Thoracic aorta (tissue), 2 donors: Measurements from ENCODE around the gene TOP1. TPM values are rescaled to one million over a fixed set of nuclear protein-coding genes. Genes with fewer than 3 reads are reported as not detected.

Experiments used
- ATAC-seq: fragments of 150-250 bp; one replicate; pipeline ENCODE4 v1.8.0; 2017; ENCODE audit warnings: low read depth; ENCODE audit not compliant: insufficient number of reproducible peaks, low FRiP score
- DNase-seq: peaks from one replicate; pipeline ENCODE4 v3.0.0-alpha.2; 2020; ENCODE audit warnings: low spot score
- H3K27ac ChIP-seq, 2 donors: fragments of 200-600 bp; sonication (generic); 1 replicate in 1 of 2; 2 replicates in 1 of 2; pipeline ENCODE4 v1.5.1; 2016; ENCODE audit warnings: mild to moderate bottlenecking in 2 of 2, moderate library complexity in 2 of 2
- H3K27me3 ChIP-seq: fragments of 200-600 bp; sonication (generic); replicated peaks from 2 replicates; pipeline ENCODE4 v1.6.0; 2016; ENCODE audit warnings: mild to moderate bottlenecking; ENCODE audit not compliant: insufficient read depth
- H3K36me3 ChIP-seq: fragments of 200-600 bp; sonication (generic); one replicate; pipeline ENCODE4 v1.5.1; 2016
- H3K4me1 ChIP-seq, 2 donors: fragments of 200-600 bp; sonication (generic); 1 replicate in 1 of 2; 2 replicates in 1 of 2; pipeline versions ENCODE4 v1.5.1 to v1.6.0; 2016; ENCODE audit warnings: low read depth in 2 of 2, mild to moderate bottlenecking in 1 of 2; ENCODE audit not compliant: control insufficient read depth in 1 of 2
- H3K4me3 ChIP-seq: fragments of 200-600 bp; sonication (generic); 2 replicates; pipeline ENCODE4 v1.5.1; 2016; ENCODE audit warnings: mild to moderate bottlenecking
- H3K9me3 ChIP-seq: fragments of 200-600 bp; sonication (generic); 2 replicates; pipeline ENCODE4 v1.5.1; 2016
- total RNA-seq, 2 donors: library from RNA; depleted of rRNA; stranded (reverse); fragments of >200 nt; gene quantifications; one replicate each; pipeline versions ENCODE4 v1.1.0 to v1.2.3, GENCODE V29; 2016
- TF ChIP-seq, protein P1 (sequence below): fragments of 200-600 bp; sonication (generic); IDR thresholded peaks from one replicate; pipeline ENCODE4 v1.5.1; 2019; ENCODE audit warnings: antibody characterized with exemption

TOP1 gene
- total RNA-seq, 2 donors from 2014 or later, result 17.3 to 35.4 TPM

- Histone ChIP-seq H3K4me1 (peaks cover 34 to 51% of the 10 kb centered on the region in 2 donors), H3K9me3 (no peaks in the 10 kb centered on the region), H3K36me3 (no peaks in the 10 kb centered on the region), H3K4me3 (no peak overlapping the region), H3K27ac (no peak overlapping the region), H3K27me3 (no peaks in the 10 kb centered on the region)
- ATAC-seq (no peak), DNase-seq (no peak)
- TF ChIP-seq, protein P1, sequence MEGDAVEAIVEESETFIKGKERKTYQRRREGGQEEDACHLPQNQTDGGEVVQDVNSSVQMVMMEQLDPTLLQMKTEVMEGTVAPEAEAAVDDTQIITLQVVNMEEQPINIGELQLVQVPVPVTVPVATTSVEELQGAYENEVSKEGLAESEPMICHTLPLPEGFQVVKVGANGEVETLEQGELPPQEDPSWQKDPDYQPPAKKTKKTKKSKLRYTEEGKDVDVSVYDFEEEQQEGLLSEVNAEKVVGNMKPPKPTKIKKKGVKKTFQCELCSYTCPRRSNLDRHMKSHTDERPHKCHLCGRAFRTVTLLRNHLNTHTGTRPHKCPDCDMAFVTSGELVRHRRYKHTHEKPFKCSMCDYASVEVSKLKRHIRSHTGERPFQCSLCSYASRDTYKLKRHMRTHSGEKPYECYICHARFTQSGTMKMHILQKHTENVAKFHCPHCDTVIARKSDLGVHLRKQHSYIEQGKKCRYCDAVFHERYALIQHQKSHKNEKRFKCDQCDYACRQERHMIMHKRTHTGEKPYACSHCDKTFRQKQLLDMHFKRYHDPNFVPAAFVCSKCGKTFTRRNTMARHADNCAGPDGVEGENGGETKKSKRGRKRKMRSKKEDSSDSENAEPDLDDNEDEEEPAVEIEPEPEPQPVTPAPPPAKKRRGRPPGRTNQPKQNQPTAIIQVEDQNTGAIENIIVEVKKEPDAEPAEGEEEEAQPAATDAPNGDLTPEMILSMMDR, result no peak
Observed at GRCh38 chr20:41037179-41037578, 8.6 kb downstream of the TOP1 start.

DNA sequence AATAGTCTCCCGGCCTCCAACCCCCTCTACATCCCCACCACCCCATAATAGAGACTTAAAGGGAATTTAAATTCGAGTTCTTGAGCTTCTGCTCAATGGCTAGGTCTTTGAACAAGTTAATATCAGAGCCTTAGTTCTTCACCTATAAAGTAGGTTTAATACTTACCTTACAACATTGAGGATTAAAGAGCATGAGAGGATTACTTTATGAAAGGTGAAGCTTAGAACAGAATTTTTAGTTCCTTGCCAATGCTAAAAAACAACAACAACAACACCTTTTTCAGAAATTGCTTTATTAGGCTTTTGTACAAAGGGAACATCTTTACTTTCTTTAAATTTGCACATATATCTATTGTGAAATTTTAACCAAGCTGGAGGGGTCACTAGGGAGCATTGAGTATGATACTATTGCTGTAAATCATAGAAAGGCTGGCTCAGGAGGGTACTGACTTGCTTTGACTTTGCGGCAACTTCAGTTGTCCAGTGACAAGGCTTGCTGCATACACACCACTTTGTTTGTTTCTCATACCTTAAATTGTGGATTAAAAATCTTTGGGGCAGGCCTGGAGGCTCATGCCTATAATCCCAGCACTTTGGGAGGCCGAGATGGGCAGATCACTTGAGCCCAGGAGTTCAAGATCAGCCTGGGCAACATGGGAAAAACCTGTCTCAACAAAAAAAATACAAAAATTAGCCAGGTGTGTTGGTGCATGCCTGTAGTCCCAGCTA lies 9.7 kb downstream of the TOP1 start:
- H3K4me1 ChIP-seq, result peaks cover 23 to 46% of the 10 kb centered on the region in 2 donors

DNA sequence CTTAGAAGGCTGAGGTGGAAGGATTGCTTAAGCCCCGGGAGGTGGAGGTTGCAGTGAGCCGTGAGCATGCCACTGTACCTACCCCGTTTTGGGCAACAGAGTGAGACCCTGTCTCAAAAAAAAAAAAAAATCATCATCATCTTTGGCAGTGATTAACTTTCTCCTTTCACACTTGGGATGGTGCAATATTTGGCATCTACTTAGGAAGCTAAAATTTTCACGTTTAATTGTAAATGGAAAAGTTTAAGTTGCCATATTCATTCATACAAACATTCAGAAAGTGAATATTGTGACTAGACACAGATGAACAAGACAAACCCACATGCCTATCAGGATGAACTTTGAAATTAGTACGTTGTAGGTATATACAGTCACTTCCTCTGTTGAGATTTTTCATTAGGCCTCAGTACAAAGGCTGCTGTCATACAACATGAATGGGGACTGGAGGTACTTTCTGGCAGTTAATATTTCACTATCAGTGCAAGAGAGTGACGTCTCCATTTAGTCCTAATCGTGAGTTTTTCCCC lies 10.3 kb downstream of the TOP1 start:
- no peaks in the 10 kb centered on the region for H3K9me3 ChIP-seq
- H3K27me3 ChIP-seq, result no peaks in the 10 kb centered on the region
- no peak overlapping the region for H3K4me3 ChIP-seq
- ATAC-seq (no peak), DNase-seq (no peak)
- peaks cover 17 to 43% of the 10 kb centered on the region in 2 donors for H3K4me1 ChIP-seq
- H3K36me3 ChIP-seq, result no peaks in the 10 kb centered on the region
- TF ChIP-seq, protein P1, result no peak
- no peak overlapping the region for H3K27ac ChIP-seq

More for the DNA sequence above, 9.7 kb downstream of the TOP1 start:
- no peaks in the 10 kb centered on the region for H3K9me3 ChIP-seq
- H3K27ac ChIP-seq, result no peak overlapping the region
- ATAC-seq (no peak), DNase-seq (no peak)
- no peak overlapping the region for H3K4me3 ChIP-seq
- TF ChIP-seq, protein P1, result no peak
- no peaks in the 10 kb centered on the region for H3K36me3 ChIP-seq
- H3K27me3 ChIP-seq, result no peaks in the 10 kb centered on the region

DNA sequence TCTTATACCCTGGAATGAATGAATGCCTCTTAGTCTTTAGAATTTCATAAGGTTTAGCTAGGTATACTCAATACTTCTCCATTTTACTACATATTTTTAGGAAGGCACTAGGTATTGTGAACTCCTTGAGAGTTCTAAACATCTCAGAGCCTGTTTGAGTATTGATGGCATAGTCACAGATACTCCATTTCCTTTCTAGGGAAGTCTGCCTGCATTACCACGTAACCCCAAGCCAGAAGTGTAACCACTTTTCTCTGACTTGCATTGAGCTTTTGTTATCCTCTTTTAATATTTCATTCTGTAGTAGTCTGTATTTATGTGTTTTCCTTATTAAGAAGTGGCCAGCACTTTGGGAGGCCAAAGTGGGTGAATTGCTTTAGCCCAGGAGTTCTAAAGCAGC lies 12.2 kb downstream of the TOP1 start:
- Histone ChIP-seq H3K4me1 (peaks cover 6 to 30% of the 10 kb centered on the region in 2 donors), H3K4me3 (no peak overlapping the region), H3K36me3 (no peaks in the 10 kb centered on the region), H3K27me3 (no peaks in the 10 kb centered on the region), H3K27ac (no peak overlapping the region), H3K9me3 (no peaks in the 10 kb centered on the region)
- DNase-seq (no peak), ATAC-seq (no peak)
- TF ChIP-seq, protein P1, result no peak

GRCh38 chr20:41041693-41042092 lies 13.1 kb downstream of the TOP1 start:
- H3K9me3 ChIP-seq, result no peaks in the 10 kb centered on the region
- H3K27me3 ChIP-seq, result no peaks in the 10 kb centered on the region
- no peak for ATAC-seq

More at GRCh38 chr20:41041693-41042092, 13.1 kb downstream of the TOP1 start:
- Histone ChIP-seq H3K4me1 (peaks cover 11 to 35% of the 10 kb centered on the region in 2 donors), H3K4me3 (no peak overlapping the region), H3K27ac (no peak overlapping the region), H3K36me3 (no peaks in the 10 kb centered on the region)
- TF ChIP-seq, protein P1, result no peak
- DNase-seq, result no peak
